SK-N-SH (cell line): ENCODE data around the gene FMN1.

Source experiments
- CHD2 ChIP-seq: fragments of 150-350 bp; IDR thresholded peaks from 2 replicates; pipeline ENCODE4 v1.6.1; 2018; ENCODE audit warnings: low read length; ENCODE audit not compliant: partially characterized antibody
- CTCF ChIP-seq: fragments of 200-600 bp; sonication (generic); IDR thresholded peaks from 2 replicates; pipeline ENCODE4 v1.6.1; 2017; ENCODE audit warnings: antibody characterized with exemption, mild to moderate bottlenecking, moderate library complexity
- IRF3 ChIP-seq: fragments of 150-350 bp; IDR thresholded peaks from 2 replicates; pipeline ENCODE4 v1.6.1; 2016; ENCODE audit warnings: mild to moderate bottlenecking, low read depth, low read length
- JUND ChIP-seq: IDR thresholded peaks from 2 replicates; pipeline ENCODE4 v1.4.0; 2012
- MAX ChIP-seq: IDR thresholded peaks from 2 replicates; pipeline ENCODE4 v1.4.0; 2012; ENCODE audit warnings: low read depth
- PBX3 ChIP-seq: IDR thresholded peaks from 2 replicates; pipeline ENCODE4; 2012
- POLR2AphosphoS5 ChIP-seq: IDR thresholded peaks from 2 replicates; pipeline ENCODE4 v1.6.1; 2012; ENCODE audit warnings: low read depth, low read length
- REST ChIP-seq: IDR thresholded peaks from 2 replicates; pipeline ENCODE4 v1.6.1; 2012; ENCODE audit warnings: mild to moderate bottlenecking, low read depth, low read length, moderate library complexity
- RFX5 ChIP-seq: IDR thresholded peaks from 2 replicates; pipeline ENCODE4 v1.6.1; 2012; ENCODE audit warnings: mild to moderate bottlenecking, improper control_type of control experiment, low read length
- USF2 ChIP-seq: fragments of 150-350 bp; IDR thresholded peaks from 2 replicates; pipeline ENCODE4 v1.6.1; 2017; ENCODE audit warnings: antibody characterized with exemption, low read length, low read depth, borderline replicate concordance

- TF ChIP-seq CTCF (no peak), JUND (no peak), POLR2AphosphoS5 (no peak), MAX (no peak), RFX5 (no peak), CHD2 (no peak), IRF3 (no peak), PBX3 (no peak), REST (no peak), USF2 (no peak)
Observed at GRCh38 chr15:32826685-32827084, 367.8 kb downstream of the FMN1 start.
